ENCODE measurements around the gene SETD5. TPM values are rescaled to one million over a fixed set of nuclear protein-coding genes. Genes with fewer than 3 reads are reported as not detected.

Gene SETD5
- total RNA-seq, 1 donor from 2014 or later: 123 TPM

DNA sequence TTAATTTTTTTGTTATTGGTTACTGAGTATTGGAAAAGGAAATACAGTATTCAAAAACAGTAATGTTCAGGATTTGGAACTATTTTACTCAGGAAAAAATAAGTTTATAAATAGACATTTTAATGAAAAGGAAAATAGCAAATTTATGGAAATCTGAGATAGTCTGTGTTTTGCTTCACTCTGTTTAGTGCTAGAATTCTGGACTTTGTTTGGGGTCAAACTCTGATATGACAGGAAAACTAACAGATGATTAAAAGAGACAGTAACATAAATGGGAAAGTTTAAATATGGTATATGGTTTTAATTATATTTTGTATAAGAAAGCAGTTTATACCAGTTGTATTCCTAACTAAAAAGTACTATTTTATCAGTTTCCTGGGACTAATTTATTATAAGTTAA is 17.4 kb downstream of the SETD5 start:
- Mint-ChIP-seq H3K4me1 (ENCODE audit: low read depth) (peaks cover 44% of the 10 kb centered on the region), H3K9me3 (ENCODE audit: low read depth) (peaks cover 2% of the 10 kb centered on the region), H3K36me3 (ENCODE audit: low read depth) (peaks cover 2% of the 10 kb centered on the region), H3K27ac (ENCODE audit: unreplicated experiment) (no peak overlapping the region), H3K4me3 (ENCODE audit: unreplicated experiment) (no peak overlapping the region), H3K27me3 (ENCODE audit: low read depth) (no peaks in the 10 kb centered on the region)
- DNase-seq (ENCODE audit: low spot score): no peak
- TF ChIP-seq, protein P1, sequence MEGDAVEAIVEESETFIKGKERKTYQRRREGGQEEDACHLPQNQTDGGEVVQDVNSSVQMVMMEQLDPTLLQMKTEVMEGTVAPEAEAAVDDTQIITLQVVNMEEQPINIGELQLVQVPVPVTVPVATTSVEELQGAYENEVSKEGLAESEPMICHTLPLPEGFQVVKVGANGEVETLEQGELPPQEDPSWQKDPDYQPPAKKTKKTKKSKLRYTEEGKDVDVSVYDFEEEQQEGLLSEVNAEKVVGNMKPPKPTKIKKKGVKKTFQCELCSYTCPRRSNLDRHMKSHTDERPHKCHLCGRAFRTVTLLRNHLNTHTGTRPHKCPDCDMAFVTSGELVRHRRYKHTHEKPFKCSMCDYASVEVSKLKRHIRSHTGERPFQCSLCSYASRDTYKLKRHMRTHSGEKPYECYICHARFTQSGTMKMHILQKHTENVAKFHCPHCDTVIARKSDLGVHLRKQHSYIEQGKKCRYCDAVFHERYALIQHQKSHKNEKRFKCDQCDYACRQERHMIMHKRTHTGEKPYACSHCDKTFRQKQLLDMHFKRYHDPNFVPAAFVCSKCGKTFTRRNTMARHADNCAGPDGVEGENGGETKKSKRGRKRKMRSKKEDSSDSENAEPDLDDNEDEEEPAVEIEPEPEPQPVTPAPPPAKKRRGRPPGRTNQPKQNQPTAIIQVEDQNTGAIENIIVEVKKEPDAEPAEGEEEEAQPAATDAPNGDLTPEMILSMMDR (IDR thresholded peaks at IDR 0.05): no peak

DNA sequence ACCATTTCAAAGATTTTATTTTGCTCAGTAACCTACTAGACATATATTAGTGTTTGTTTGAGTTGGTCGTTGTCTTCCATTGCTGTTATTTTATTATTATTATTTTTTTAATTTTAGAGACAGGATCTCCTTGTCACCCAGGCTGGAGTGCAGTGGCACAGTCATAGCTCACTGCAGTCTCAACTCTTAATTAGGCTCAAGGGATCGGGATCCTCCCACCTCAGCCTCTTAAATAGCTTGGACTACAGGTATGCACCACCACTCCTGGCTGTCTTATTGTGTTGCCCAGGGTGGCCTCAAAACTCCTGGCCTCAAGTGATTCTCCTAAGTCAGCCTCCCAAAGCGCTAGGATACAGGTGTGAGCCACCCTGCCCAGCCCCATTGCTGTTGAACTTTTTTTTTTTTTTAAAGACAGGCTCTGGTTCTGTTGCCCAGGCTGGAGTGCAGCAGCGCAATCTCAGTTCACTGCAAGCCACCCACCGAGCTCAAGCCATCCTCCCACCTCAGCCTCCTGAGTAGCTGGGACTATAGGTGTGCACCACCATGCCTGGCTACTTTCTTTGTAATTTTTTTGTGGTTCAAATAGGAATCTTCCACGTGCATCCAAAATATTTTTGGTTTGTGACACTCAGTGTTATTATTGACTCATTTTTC is 18.2 kb downstream of the SETD5 start:
- peaks cover 42% of the 10 kb centered on the region for H3K4me1 Mint-ChIP-seq (ENCODE audit: low read depth)
- no peaks in the 10 kb centered on the region for H3K27me3 Mint-ChIP-seq (ENCODE audit: low read depth)
- peaks cover 2% of the 10 kb centered on the region for H3K36me3 Mint-ChIP-seq (ENCODE audit: low read depth)
- peak overlapping the region; percentile 6 for H3K27ac Mint-ChIP-seq (ENCODE audit: unreplicated experiment)
- DNase-seq (ENCODE audit: low spot score): no peak
- TF ChIP-seq, protein P1 (IDR thresholded peaks at IDR 0.05): no peak
- no peaks in the 10 kb centered on the region for H3K9me3 Mint-ChIP-seq (ENCODE audit: low read depth)
- H3K4me3 Mint-ChIP-seq (ENCODE audit: unreplicated experiment): no peak overlapping the region

DNA sequence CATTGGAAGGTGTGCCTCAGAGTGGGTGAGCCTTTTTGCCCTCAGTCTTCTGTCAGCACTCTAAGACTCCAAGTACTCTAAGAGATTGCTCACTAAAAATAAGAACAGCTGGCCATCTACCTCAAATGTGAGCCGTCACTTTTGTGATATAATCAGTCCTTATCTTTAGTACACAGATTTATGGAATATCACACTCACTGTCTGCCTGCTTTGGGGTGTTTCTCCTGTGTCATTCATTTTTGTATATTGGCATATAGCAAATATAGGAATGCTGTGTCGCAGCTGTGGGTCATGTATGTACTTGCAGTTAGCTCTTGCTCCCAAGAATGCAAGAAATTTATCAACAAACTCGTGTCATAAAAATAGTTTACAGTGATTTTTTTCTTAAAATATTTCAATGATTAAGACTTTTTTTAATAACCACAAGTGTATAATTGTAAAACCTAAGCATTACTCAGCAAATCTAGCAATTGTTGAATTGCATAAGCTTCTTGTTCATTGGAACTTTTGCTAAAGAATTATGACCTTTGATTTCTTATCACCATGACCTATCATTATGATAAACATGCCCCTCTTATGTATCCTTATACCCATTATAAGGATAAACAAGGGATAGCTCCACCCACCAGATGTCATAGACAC is 18.8 kb downstream of the SETD5 start:
- H3K36me3 Mint-ChIP-seq (ENCODE audit: low read depth): peaks cover 2% of the 10 kb centered on the region
- TF ChIP-seq, protein P1 (IDR thresholded peaks at IDR 0.05): no peak
- no peak for DNase-seq (ENCODE audit: low spot score)
- H3K27ac Mint-ChIP-seq (ENCODE audit: unreplicated experiment): peak overlapping the region; percentile 6
- no peaks in the 10 kb centered on the region for H3K9me3 Mint-ChIP-seq (ENCODE audit: low read depth)
- no peak overlapping the region for H3K4me3 Mint-ChIP-seq (ENCODE audit: unreplicated experiment)
- H3K4me1 Mint-ChIP-seq (ENCODE audit: low read depth): peaks cover 49% of the 10 kb centered on the region
- no peaks in the 10 kb centered on the region for H3K27me3 Mint-ChIP-seq (ENCODE audit: low read depth)

DNA sequence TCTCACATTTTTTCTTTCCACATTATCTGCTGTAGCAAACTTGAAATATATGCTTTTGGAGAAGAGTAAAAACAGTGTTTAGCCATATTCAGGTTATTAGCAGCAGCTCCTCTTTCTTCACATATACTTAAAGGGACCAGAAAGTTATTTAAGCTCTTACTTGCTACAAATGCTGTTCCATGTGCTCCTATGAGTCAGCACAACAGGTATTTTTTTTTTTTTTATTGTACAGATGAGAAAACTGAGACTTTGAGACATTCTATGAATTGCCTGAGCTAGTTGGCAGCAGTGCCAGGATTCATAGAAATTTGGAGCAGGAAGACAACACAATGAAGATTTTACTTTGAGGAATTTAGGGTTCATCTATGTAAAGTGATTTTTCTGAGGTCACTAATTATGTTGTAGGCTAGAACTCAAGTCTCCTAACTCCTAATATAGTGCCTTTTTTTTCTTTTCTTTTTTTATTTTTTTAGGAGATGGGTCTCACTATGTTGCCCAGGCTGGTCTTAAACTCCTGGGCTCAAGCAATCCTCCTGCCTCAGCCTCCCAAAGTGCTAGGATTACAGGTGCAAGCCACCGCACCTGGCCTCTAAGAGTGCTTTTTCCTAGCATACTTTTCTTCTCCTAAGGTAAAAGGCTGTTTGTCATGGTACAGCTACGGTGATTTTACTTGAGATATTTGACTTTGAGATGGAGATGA is 23.6 kb downstream of the SETD5 start:
- Mint-ChIP-seq H3K4me1 (ENCODE audit: low read depth) (peaks cover 71% of the 10 kb centered on the region), H3K9me3 (ENCODE audit: low read depth) (no peaks in the 10 kb centered on the region), H3K27ac (ENCODE audit: unreplicated experiment) (peak overlapping the region; percentile 62), H3K27me3 (ENCODE audit: low read depth) (no peaks in the 10 kb centered on the region), H3K36me3 (ENCODE audit: low read depth) (peaks cover 2% of the 10 kb centered on the region), H3K4me3 (ENCODE audit: unreplicated experiment) (no peak overlapping the region)
- no peak for DNase-seq (ENCODE audit: low spot score)
- TF ChIP-seq, protein P1 (IDR thresholded peaks at IDR 0.05): no peak

DNA sequence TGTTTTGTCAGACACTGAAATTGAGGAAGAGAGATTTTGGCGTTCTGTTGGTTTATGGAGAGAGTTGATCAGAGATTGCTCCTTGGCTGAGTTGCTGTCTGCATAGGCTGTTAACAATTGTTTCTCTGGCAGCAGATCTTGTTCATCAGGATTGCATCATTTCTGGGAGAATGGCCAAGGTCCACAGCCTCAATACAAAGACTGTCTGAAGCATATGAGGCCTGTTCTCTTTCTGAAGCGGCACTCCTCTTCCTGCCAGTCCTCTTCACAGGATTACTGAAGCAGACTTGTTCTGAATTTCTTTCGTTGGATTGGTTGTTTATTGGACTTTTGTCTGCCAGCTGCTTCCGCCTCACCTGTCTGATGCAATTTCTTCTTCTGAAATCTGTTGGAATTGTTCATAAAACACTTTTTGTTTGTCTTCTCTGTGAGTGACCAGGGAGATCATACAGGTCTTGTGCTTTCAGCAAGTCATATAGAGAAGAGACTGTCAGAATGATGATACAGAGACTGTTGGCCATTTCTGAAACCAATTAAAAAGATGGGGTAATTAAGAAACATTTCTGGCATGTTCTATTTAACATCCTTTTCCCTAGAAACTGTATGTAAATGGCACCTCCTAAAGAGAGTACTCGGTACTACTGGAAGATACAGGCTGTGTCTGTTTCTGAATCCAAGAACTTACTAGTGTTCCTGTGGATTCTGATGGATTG is 25.5 kb downstream of the SETD5 start:
- DNase-seq (ENCODE audit: low spot score): no peak
- H3K27ac Mint-ChIP-seq (ENCODE audit: unreplicated experiment): peak overlapping the region; percentile 96
- TF ChIP-seq, protein P1 (IDR thresholded peaks at IDR 0.05): peak; percentile 91
- peaks cover 10% of the 10 kb centered on the region for H3K36me3 Mint-ChIP-seq (ENCODE audit: low read depth)
- H3K4me1 Mint-ChIP-seq (ENCODE audit: low read depth): peaks cover 67% of the 10 kb centered on the region
- H3K4me3 Mint-ChIP-seq (ENCODE audit: unreplicated experiment): peak overlapping the region; percentile 55
- H3K9me3 Mint-ChIP-seq (ENCODE audit: low read depth): no peaks in the 10 kb centered on the region
- H3K27me3 Mint-ChIP-seq (ENCODE audit: low read depth): no peaks in the 10 kb centered on the region

Data from chondrocyte (in vitro differentiated cells).